ENCODE data around the gene OBP2A. TPM values are rescaled to one million over a fixed set of nuclear protein-coding genes. Genes with fewer than 3 reads are reported as not detected.

Gene OBP2A
- polyA plus RNA-seq, 1 experiment: not detected

GRCh38 chr9:135551031-135551430 is 5.1 kb downstream of the OBP2A start:
- H3K27ac ChIP-seq (ENCODE audit: low read depth, low read length): no peak overlapping the region
- no peak for TF ChIP-seq CTCF (IDR thresholded peaks at IDR 0.05; ENCODE audit: low read depth, low read length)
- H3K27me3 ChIP-seq (ENCODE audit: control insufficient read depth, insufficient read depth, low read length): peaks cover 2% of the 10 kb centered on the region
- peaks cover 8% of the 10 kb centered on the region; the same call in 1 of the 2 replicates for H3K9me3 ChIP-seq (ENCODE audit: control insufficient read depth, insufficient read depth, low read length)
- POLR2A ChIA-PET: no interaction called here
- no peak overlapping the region for H3K4me3 ChIP-seq (ENCODE audit: low read depth, low read length)
- CTCF ChIA-PET: no interaction called here
- no peak for DNase-seq (ENCODE audit: low read depth, low spot score)

DNA sequence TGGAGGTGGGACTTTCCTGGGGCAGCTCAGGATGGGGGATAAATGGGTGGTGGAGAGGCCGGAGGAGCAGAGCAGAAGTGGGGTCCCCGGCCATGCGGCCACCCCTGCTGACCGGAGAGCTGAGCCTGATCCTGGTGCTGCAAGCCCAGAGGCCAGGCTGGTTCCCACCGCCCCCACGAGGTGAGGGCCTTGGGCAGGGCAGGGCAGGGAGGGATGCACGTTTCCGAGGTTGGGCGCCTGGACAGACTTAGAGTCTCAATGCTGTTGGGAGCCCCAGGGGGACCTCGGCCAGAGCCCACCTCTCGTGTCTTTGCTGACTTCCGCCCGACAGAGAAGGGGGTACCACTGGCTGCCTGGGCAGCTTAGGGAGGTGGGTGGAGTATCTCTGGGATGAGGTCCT is 5.5 kb downstream of the OBP2A start:
- POLR2A ChIA-PET: interaction anchor here (0.7 kb wide), 1 partner anchor 68 kb away, joined by 7 read pairs; no protein-coding TSS in a partner anchor
- no peak for TF ChIP-seq CTCF (IDR thresholded peaks at IDR 0.05; ENCODE audit: low read depth, low read length)
- Histone ChIP-seq H3K27ac (ENCODE audit: low read depth, low read length) (no peak overlapping the region), H3K9me3 (ENCODE audit: control insufficient read depth, insufficient read depth, low read length) (peaks cover 8% of the 10 kb centered on the region; the same call in 1 of the 2 replicates), H3K4me3 (ENCODE audit: low read depth, low read length) (no peak overlapping the region), H3K27me3 (ENCODE audit: control insufficient read depth, insufficient read depth, low read length) (peaks cover 2% of the 10 kb centered on the region)
- CTCF ChIA-PET: no interaction called here
- no peak for DNase-seq (ENCODE audit: low read depth, low spot score)

GRCh38 chr9:135552021-135552697 is 6.2 kb downstream of the OBP2A start:
- ChIA-PET POLR2A (interaction anchor here (0.7 kb wide), 1 partner anchor 69 kb away, joined by 7 read pairs; no protein-coding TSS in a partner anchor), CTCF (no interaction called here)
- H3K9me3 ChIP-seq (ENCODE audit: control insufficient read depth, insufficient read depth, low read length): peaks cover 8% of the 10 kb centered on the region; the same call in 1 of the 2 replicates
- peaks cover 2% of the 10 kb centered on the region for H3K27me3 ChIP-seq (ENCODE audit: control insufficient read depth, insufficient read depth, low read length)
- H3K27ac ChIP-seq (ENCODE audit: low read depth, low read length): no peak overlapping the region
- DNase-seq (ENCODE audit: low read depth, low spot score): no peak
- no peak overlapping the region for H3K4me3 ChIP-seq (ENCODE audit: low read depth, low read length)
- TF ChIP-seq CTCF (IDR thresholded peaks at IDR 0.05; ENCODE audit: low read depth, low read length): no peak

- Histone ChIP-seq H3K4me3 (ENCODE audit: low read depth, low read length) (no peak overlapping the region), H3K27me3 (ENCODE audit: control insufficient read depth, insufficient read depth, low read length) (no peaks in the 10 kb centered on the region), H3K9me3 (ENCODE audit: control insufficient read depth, insufficient read depth, low read length) (peaks cover 7% of the 10 kb centered on the region; the same call in 1 of the 2 replicates), H3K27ac (ENCODE audit: low read depth, low read length) (no peak overlapping the region)
- no peak for DNase-seq (ENCODE audit: low read depth, low spot score)
- TF ChIP-seq CTCF (IDR thresholded peaks at IDR 0.05; ENCODE audit: low read depth, low read length): no peak
- CTCF ChIA-PET: no interaction called here
- POLR2A ChIA-PET: no interaction called here
These were observed 6.8 kb downstream of the OBP2A start for GRCh38 chr9:135552698-135553171.

- no peak for DNase-seq (ENCODE audit: low read depth, low spot score)
- H3K9me3 ChIP-seq (ENCODE audit: control insufficient read depth, insufficient read depth, low read length): peaks cover 5% of the 10 kb centered on the region; the same call in 1 of the 2 replicates
- no peaks in the 10 kb centered on the region for H3K27me3 ChIP-seq (ENCODE audit: control insufficient read depth, insufficient read depth, low read length)
- no peak overlapping the region for H3K4me3 ChIP-seq (ENCODE audit: low read depth, low read length)
- no peak overlapping the region for H3K27ac ChIP-seq (ENCODE audit: low read depth, low read length)
- ChIA-PET POLR2A (no interaction called here), CTCF (no interaction called here)
- no peak for TF ChIP-seq CTCF (IDR thresholded peaks at IDR 0.05; ENCODE audit: low read depth, low read length)
These were observed 8.8 kb downstream of the OBP2A start for GRCh38 chr9:135554718-135555117.

All from AG04450 (cell line).